Right renal cortex interstitium (tissue), 3 donors: Measurements from ENCODE around the gene PPP1R3G. TPM values are rescaled to one million over a fixed set of nuclear protein-coding genes. Genes with fewer than 3 reads are reported as not detected.

Experiments used
- DNase-seq, 3 donors: peaks; one replicate each; pipeline ENCODE4 v3.0.0-alpha.2; 2013; ENCODE audit warnings: low read depth in 3 of 3, low spot score in 2 of 3
- polyA plus RNA-seq, 3 donors: library from polyadenylated mRNA; unstranded; fragments of 120-200 nt; gene quantifications; one replicate each; pipeline ENCODE4 v1.2.1, GENCODE V29; 2013; ENCODE audit not compliant: insufficient read length in 3 of 3

The PPP1R3G gene
- polyA plus RNA-seq, 3 donors: 1.5 to 1.7 (median 1.5) TPM

- DNase-seq: no peak
Measured at GRCh38 chr6:5068153-5068751, 16.9 kb upstream of the PPP1R3G start.

- DNase-seq: no peak
Measured at GRCh38 chr6:5071216-5071615, 13.9 kb upstream of the PPP1R3G start.

GRCh38 chr6:5072440-5072839 lies 12.7 kb upstream of the PPP1R3G start:
- no peak for DNase-seq

GRCh38 chr6:5073992-5074391 lies 11.1 kb upstream of the PPP1R3G start:
- no peak for DNase-seq

GRCh38 chr6:5076931-5077330 lies 8.2 kb upstream of the PPP1R3G start:
- no peak for DNase-seq

- no peak for DNase-seq
Measured at GRCh38 chr6:5078121-5078669, 6.9 kb upstream of the PPP1R3G start.

GRCh38 chr6:5079692-5080091 lies 5.4 kb upstream of the PPP1R3G start:
- no peak for DNase-seq

GRCh38 chr6:5080574-5080973 lies 4.6 kb upstream of the PPP1R3G start:
- DNase-seq: no peak

- no peak for DNase-seq
Measured at GRCh38 chr6:5081182-5081581, 4.0 kb upstream of the PPP1R3G start.

GRCh38 chr6:5081955-5082354 lies 3.2 kb upstream of the PPP1R3G start:
- DNase-seq: no peak

- no peak for DNase-seq
Measured at GRCh38 chr6:5082487-5083306, 2.4 kb upstream of the PPP1R3G start.

- DNase-seq: no peak
Measured at GRCh38 chr6:5083307-5083583, 1.9 kb upstream of the PPP1R3G start.

- DNase-seq: no peak
Measured at GRCh38 chr6:5083813-5084359, 1.3 kb upstream of the PPP1R3G start.

GRCh38 chr6:5084360-5084780 lies 771 bp upstream of the PPP1R3G start:
- no peak for DNase-seq

GRCh38 chr6:5085648-5086293 lies 630 bp downstream of the PPP1R3G start:
- no peak for DNase-seq

GRCh38 chr6:5086294-5086890 lies 1.3 kb downstream of the PPP1R3G start:
- no peak for DNase-seq

- no peak for DNase-seq
Measured at GRCh38 chr6:5087389-5087788, 2.2 kb downstream of the PPP1R3G start.

- no peak for DNase-seq
Measured at GRCh38 chr6:5088780-5089179, 3.6 kb downstream of the PPP1R3G start.

GRCh38 chr6:5089481-5090438 lies 4.6 kb downstream of the PPP1R3G start:
- DNase-seq: no peak

GRCh38 chr6:5090603-5091002 lies 5.5 kb downstream of the PPP1R3G start:
- no peak for DNase-seq
